GM18505 (cell line): ENCODE measurements around the gene DOLPP1.
"Not testable (repeated sequence)": the region's sequence is repeated elsewhere in the genome, so short reads cannot be mapped to it uniquely, and the experiment has no call there.

Experiments
- ATAC-seq: cut with Tn5 transposase; IDR thresholded peaks from one replicate; pipeline ENCODE4 v1.9.1; 2021; ENCODE audit not compliant: unreplicated experiment
- POLR2A ChIP-seq: IDR thresholded peaks from 4 replicates; pipeline ENCODE4 v1.6.1; 2011; ENCODE audit warnings: borderline replicate concordance; ENCODE audit not compliant: insufficient read depth, insufficient read length; ENCODE audit errors: extremely low read depth

Gene DOLPP1

DNA sequence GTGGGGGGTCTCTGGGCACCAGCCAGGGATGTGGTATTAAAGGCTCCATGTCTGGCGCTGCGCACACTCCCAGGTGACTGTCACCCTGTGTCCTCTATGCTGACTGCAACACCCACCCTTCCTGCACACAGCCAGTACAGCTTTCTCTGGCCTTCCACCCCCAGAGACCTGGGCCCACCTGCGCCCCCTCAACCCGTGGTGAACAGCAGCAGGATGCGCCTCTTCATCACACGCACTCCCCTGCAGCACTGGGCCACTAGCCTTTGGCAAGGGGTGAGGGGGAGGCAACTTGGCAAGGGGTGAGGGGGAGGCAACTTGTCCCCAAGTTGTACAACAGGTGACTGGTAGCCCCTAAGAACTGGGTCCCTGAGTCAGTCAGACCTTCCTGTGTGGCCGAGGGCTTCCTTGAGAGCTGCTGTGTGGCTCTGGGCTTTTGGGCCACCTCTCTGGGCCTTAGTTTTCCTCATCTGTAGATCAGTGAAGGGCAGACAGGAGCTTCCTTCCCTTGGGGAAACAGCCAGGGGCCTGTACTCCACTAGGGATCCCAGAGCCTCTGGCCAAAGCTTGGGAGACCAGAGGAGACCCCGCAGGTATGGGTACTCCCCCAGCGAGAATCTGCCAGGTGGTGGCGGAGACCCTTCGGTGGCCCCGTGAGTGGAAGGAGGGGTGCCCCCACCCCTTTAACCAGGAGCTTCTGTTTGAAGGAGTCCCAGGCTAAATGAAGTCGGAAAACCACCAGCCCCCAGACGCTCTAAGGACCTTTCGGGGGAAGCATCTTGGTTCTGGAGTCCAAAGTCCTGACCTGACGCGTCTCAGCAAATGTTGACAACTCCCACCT is 25.2 kb downstream of the DOLPP1 start:
- no peak for TF ChIP-seq POLR2A
- no peak for ATAC-seq

DNA sequence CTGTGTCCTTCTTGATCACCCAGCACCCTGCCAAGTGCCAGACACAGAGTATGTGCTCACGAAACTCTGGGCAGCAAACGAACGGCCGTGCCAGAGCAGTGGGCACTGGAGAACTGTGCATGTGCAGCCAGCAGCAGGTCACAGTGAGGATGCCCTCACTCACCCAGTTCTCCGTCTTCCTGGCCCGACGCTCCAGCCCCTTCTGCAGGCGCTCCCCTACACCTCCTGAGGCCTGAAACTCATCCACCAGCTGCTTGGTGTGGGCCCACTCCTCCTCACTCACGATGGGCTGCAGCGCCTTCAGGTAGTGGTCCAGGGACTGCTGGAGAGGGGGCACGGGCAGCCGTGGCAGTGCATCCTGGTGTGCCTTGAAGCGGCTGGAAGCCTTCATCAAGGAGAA is 26.7 kb downstream of the DOLPP1 start:
- no peak for TF ChIP-seq POLR2A
- ATAC-seq = no peak

DNA sequence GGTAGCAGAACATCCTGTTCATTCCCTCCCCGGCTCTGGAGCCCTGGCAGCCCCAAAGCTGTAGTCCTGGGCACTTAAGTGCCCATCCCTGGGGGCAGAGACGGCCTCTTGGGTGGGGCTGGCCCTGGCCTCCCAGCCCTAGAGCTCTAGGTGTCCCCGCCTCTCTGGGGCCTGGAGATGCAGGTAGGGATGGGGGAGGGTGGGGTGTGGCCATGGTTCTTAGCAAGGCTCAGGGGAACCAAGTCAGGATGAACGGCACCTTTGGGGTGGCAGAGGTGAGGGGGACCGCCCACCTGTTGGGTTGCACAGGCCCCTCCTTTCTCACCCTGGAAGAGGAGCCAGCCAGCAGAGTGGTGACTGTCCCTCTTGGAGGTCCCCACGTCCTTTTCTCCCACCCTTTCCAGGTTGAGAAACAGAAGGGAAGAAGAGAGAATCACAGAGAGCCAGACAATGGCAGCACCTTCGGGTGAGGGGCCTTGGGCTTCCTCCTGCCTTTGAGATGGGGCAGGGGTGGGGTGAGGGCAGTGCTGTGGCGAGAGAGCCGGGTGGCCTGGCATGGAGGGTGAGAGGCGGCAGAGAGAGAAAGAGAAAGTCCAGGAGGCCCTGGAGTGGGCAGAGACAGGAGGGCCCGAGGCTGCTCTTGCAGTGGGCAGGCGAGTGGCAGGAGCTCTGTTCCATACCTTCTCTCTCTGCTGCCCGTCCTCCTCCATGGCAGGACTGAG is 27.3 kb downstream of the DOLPP1 start:
- ATAC-seq = no peak
- no peak for TF ChIP-seq POLR2A

DNA sequence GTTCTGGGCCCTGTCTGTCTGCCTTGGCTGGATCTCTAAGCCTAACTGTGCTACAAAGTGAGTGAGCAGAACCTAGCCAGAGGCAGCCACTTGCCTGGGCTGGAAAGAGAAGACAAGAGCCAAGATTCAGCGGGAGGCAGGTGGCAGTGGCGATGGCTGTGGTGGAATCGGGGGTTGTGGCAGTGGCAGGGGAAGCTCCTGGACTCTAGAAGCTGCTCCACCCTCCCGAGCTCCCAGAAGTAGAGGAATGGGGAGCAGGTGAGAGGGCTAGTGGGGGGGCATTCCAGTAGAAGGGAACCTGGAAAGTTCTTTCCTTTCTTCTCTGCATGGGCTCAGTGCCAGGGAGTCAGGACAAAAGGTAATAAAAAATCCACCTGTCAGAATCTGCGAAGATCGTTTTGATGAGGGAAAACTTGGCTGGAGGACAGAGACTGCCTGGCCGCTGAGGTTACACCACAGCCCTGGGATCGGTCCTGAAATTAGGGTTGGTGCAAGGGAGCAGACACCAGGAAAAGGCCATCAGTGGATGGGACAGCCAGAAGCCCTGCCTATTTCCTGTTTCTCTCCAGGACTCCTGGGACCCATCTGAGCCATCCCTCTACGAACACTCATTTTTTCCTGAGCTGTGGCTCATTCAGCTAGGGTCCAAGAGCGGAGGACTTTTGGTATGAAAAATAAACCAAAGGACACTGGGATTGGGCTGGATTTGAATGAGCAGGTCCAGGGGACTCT is 28.1 kb downstream of the DOLPP1 start:
- no peak for TF ChIP-seq POLR2A
- no peak for ATAC-seq

DNA sequence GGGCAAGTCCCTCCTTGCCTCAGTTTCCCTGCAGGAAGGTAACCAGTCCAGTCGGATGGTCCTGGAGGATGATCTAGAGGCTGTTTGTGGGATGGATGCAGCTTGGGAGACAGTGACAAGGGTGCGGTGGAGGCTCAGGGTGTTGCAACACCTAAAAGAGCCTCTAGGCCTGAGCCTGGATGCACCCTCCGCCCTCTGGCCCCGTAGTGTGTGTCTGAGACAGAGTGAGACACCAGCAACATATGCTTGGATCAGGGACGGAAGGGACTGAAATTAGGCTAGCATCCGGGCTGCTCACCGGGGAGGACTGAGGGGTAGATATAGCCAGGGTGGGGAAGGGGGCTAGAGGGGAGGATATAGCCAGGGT is 28.6 kb downstream of the DOLPP1 start:
- TF ChIP-seq POLR2A = no peak
- ATAC-seq = no peak

DNA sequence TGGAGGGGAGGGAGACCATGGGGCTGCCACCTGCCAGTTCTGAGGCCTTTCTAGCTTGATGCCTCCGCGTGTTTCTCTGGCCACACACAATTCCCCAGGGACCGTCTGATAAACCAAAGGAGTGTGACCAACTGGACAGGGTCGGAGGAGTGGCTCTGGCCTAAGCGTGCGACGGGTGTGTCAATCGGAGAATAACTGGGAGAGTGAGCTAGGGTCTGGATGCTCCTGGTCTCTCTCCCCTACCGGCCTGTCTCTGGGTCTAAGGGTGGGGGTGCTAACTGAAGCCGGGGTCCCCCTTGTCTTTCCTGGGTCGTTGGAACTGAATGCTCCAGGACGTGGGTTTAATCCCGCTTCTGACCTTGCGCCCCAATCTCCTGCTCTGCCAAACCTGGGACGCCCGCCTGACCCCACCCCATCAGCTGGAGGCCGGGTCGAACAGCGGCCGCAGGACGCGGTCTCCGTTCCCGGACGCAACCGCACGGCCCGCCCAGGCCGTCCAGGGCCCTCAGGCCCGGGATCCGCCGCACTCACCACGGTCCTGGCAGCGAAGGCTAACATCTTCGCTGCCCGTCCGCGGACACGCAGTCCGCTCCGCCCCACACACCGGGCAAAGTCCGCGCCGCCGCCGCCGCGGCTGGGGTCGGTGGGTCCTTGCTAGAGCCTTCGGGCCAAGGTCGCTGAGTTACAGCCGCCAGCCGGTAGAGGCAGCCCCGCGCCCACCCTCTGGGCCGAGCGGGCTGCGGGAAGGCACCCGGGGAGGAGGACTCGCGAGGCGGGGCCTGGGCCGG is 29.2 kb downstream of the DOLPP1 start:
- no peak for ATAC-seq

DNA sequence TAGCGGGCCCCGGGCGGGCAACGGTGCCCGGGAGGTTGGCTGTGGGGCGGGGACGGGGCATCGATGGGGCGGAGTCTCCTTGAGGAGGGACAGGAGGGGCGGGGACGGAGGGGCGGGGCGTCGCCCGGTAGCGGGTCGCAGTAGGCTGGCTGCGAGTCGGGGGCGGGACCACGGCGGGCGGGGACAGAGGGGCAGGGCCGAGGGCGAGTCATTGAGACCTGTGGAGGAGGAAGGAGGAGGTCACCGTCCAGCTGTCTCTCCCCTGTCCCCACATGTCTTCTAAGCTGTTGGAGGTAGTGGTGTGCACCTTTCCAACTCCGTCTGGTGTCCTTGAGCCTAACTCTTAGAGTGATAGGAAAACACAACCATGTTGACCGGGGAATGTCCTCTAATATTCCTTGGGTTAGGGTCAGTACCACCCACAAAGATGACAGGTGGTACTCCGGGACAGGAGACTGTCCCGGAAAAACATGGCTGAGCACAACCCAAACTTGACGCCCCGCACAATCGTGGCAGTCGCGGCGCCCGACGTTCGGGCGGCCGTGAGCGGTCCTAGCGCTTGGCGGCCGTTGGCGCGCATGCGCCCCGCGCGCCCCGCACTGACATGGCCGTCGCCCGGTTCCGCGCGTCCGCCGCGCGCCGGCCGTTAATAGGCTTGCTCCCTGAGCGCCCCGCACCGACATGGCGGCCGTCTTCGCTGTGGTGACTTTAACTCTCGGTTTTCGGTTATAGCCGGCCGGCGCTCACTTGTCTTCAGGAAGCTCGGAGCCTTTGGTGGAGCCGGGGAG is 30.0 kb downstream of the DOLPP1 start, which contains the start of the genes CRAT and PTPA:
CRAT (minus strand) TSS at position 54 of the 788 bp plus-strand sequence. CDS start 284 bp downstream, outside the sequence.
PTPA (plus strand) TSS at position 676 of the 788 bp plus-strand sequence. CDS start 186 bp downstream, outside the sequence.
- TF ChIP-seq POLR2A = peak; percentile 92
- peak; percentile 65 for ATAC-seq

More for the DNA sequence above, 29.2 kb downstream of the DOLPP1 start:
- TF ChIP-seq POLR2A = no peak

DNA sequence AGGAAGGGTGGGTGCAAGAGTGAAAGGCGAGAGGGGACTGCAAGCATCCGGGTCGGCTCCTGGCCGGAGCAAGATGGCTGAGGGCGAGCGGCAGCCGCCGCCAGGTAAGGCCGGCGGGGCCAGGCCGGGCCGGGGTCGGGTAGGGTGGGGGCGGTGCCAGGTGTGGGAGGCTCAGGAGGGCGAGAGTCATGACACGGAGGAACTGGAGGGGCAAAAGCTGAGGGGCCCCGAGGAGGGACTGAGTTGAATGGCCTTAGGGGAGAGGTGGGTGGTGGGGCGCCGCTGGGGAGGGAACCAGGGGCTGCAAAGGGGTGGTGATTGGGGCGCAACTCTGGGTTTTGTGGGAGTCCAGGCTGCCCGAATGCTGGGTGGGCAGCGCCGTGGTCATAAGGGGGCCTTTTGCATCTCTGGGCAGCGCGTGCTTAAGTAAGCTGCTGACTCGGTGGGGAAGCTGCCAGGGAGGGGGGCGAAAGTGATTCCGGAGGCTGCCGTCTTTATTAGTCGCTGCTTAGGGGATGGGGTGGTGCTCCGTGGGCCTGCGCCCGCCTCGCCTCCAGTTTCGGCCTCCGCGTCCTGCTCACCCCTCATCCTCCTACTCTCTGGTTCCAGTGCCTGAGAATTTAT is 30.7 kb downstream of the DOLPP1 start:
- peak; percentile 20 for ATAC-seq
- TF ChIP-seq POLR2A = no peak

DNA sequence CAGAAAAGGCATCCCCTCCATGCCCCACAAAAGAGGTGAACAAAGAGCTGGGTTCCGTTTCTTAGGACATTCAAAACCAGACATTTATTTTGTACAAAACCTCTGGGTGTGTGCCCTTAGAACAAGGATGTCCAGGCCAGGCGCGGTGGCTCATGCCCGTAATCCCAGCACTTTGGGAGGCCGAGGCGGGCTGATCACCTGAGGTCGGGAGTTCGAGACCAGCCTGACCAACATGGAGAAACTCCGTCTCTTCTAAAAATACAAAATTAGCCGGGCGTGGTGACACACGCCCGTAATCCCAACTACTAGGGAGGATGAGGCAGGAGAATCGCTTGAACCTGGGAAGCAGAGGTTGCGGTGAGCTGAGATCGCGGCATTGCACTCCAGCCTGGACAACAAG is 31.6 kb downstream of the DOLPP1 start:
- not testable (repeated sequence) for ATAC-seq

DNA sequence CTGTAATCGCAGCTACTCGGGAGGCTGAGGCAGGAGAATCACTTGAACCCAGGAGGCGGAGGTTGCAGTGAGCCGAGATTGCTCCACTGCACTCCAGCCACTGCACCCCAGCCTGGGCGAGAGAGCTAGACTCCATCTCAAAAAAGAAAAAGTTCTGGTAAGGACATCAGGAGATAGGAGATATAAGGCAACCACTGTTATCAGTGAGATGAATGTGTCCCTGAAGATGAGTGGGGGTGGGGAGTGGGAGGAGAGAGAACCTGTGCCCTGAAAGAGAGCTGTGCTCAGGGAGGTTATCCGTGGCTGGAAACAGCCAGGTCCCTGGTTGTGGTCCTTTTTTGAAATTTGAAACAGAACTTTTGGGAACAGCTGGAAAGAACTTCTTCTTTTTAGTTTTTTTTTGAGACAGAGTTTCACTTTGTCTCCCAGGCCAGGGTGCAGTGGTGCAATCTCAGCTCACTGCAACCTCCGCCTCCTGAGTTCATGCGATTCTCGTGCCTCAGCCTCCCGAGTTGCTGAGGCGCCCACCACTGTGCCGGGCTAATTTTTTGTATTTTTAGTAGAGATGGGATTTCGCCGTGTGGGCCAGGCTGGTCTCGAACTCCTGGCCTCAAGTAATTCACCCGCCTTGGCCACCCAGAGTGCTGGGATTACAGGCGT is 32.9 kb downstream of the DOLPP1 start:
- TF ChIP-seq POLR2A = no peak
- ATAC-seq = no peak

DNA sequence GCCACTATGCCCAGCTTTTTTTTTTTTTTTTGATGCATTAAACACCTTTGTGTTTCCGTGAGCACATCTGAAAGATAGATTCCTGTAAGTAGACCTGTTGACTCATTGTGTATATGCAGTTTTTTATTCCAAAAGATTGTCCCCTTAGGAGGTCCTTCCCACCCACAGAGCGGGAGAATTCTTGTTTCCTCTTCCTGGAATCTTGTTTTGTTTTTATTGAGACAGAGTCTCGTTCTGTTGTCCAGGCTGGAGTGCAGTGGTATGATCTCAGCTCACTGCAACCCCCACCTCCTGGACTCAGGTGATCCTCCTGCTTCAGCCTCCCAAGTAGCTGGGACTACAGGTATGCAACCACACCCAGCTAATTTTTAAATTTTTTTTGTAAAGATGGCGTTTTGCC is 37.9 kb downstream of the DOLPP1 start:
- no peak for TF ChIP-seq POLR2A
- no peak for ATAC-seq
